NCI-H2171 treated with DMSO at 0.1 percent for 48 hours (cell line): ENCODE data around the gene COASY.
"Not testable (repeated sequence)": the region's sequence is repeated elsewhere in the genome, so short reads cannot be mapped to it uniquely, and the experiment has no call there.

Experiments
- DNase-seq: peaks from one replicate; lab custom pipeline; 2025; lab: John Stamatoyannopoulos, UW

COASY gene

GRCh38 chr17:42574463-42574862 lies 12.5 kb downstream of the COASY start:
- DNase-seq, result no peak

- peak; percentile 63 for DNase-seq
These were observed 15.2 kb downstream of the COASY start for GRCh38 chr17:42577140-42577531.

DNA sequence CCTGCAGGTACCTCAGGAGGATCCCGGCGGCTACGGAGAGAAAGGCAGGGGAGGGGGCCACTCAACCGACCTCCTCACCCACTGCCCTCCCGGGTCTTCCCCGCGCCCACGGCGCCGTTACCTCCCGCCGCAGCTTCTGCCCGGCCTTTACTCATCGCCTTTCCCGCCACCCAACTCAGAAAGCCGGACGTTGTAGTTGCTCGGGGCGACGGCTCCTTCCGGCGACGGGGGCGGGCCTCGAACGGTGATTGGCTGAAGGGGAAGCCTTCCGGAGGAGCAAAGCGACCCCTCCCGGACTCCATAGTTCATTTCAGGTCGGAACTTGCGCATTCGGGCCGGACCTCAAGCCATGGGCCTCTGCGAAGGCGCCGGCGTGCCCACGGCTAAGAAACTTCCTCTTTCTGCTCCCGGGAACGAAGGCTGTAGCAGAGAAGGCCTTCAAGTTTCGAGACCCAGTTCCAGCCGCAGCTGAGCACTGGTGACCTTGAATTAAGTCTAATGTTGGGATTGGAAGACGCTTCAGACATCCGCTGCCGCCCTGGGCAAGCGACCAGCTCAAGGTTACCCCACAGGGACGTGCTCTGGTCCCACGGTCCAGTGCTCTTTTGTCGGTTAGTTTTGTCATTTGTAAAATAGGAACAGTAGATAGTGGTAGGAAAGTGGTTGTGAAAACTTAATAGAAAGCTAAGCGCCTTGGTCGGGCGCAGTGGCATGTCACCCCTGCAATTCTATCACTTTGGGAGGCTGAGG lies 15.8 kb downstream of the COASY start, which contains the start of gene PSMC3IP:
PSMC3IP (minus strand) TSS at position 198 of the 750 bp plus-strand sequence; CDS start at position 155, 43 bp downstream.
- peak; percentile 94 for DNase-seq

- peak; percentile 92 for DNase-seq
These were observed 16.4 kb downstream of the COASY start for GRCh38 chr17:42578282-42578869.

GRCh38 chr17:42579794-42580551 lies 18.0 kb downstream of the COASY start:
- DNase-seq, result no peak

- DNase-seq, result no peak
These were observed 19.9 kb downstream of the COASY start for GRCh38 chr17:42581744-42582270.

GRCh38 chr17:42584880-42585279 lies 22.9 kb downstream of the COASY start:
- DNase-seq, result no peak

DNA sequence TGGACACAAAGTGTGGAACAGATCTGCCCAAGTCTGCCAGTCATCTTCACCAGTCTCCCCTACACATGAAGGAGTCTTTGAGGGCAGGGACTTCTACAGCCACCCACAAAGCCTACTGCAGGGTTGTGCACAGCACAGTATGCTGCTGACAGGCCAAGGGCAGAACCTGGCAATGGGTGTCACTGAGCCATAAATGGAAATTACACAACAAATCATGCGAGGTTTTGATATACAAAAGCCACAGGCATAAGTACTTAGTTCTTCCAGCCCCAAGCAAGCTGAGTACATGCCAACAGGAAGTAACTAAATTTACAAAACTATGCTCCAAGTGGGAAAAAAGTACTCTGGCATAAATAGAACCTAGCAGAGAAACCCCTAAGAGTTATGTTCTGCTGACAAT lies 23.4 kb downstream of the COASY start:
- no peak for DNase-seq

- DNase-seq, result no peak
These were observed 24.7 kb downstream of the COASY start for GRCh38 chr17:42586514-42587230.

- DNase-seq, result no peak
These were observed 28.9 kb downstream of the COASY start for GRCh38 chr17:42590886-42591285.

GRCh38 chr17:42591411-42591810 lies 29.5 kb downstream of the COASY start:
- no peak for DNase-seq

DNA sequence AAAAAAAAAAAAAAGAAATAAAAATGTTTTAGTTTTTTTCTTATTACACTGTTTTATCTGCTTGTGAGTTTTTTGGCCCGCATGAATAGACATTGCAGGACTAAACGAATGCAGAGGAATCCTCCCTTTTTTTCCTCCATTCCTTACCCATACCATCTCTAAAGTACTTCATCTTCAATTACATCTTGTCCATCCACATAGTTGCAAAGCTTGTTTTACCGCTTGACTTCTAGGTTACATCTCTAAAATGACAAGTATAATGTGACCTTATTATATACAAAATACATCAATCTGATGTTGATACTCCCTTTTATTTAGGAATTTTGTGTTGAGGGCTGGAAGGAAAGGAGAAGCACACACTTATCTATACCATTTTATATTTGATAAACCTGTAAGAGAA lies 34.4 kb downstream of the COASY start:
- no peak for DNase-seq

- DNase-seq, result peak; percentile 95
These were observed 37.0 kb downstream of the COASY start for GRCh38 chr17:42598905-42599304.

- DNase-seq, result no peak
These were observed 41.4 kb downstream of the COASY start for GRCh38 chr17:42603318-42603717.

DNA sequence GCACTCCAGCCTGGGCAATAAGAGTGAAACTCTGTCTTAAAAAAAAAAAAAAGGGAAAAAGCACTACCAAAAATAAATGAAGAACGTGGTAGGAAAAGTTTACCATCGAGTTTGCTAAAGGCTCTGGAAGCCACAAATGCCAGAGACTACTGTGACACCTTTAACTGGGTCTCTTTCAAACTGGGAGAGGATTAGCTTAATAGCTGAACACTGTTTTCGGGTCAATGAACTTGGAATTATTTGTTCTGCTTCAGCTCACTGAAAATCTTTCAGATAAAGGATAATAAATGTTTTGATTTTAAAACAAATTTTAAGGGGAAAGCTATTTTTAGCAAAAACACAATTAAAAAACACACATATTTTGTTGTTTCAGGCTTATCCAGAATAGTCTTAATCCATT lies 45.8 kb downstream of the COASY start:
- DNase-seq, result no peak

GRCh38 chr17:42608305-42609181 lies 46.6 kb downstream of the COASY start:
- DNase-seq, result peak; percentile 70

DNA sequence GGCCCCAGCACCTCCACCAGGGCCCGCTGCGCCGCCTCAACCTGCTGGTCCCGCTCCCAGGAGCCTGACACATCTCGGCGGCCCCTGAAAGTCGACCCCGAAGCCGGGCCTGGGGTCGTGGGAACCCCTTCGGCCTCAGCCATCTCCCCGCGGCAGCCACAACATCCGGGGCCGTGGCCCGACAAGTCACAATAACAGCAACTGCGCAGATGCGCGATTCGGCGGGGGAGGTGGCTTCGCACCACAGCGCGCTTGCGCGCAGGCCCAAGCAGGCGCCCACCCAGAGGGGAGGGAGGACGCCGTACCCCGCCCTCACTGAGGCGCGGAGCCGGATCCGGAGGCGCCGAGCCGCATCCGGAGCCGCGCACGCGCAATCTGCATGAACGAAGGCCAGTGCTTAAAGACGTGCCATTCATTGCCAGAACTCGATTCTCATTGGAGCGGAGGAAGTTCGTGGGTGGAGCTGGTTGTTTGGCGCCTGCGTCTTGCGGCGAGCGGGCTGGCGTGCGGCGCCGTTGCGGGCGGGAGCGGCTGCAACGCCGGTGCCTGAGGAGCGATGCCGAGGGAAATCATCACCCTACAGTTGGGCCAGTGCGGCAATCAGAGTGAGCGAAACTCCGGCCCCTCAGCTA lies 47.4 kb downstream of the COASY start, which contains the start of the genes RETREG3 and TUBG1:
RETREG3 (minus strand) TSS at position 193 of the 632 bp plus-strand sequence; CDS start at position 143, 50 bp downstream.
TUBG1 (plus strand) TSS at position 502 of the 632 bp plus-strand sequence; CDS start at position 557, 55 bp downstream.
- peak; percentile 98 for DNase-seq

- DNase-seq, result not testable (repeated sequence)
These were observed 48.2 kb downstream of the COASY start for GRCh38 chr17:42609814-42610801.

DNA sequence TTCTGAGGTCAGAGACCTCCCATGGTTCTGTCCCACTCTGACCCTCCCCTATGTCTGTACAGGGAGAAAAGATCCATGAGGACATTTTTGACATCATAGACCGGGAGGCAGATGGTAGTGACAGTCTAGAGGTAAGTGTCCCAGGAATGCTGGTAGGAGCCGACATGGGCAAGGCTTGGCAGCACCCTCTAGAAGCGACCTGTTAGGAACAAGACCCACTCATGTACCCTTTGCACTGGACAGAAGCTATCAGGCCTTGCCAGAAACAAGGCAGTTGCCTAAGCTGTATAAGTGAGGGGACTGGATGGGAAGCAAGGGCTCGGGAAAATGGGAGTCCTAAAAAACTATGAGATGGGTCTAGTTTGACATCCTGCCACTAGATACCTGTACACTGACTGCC lies 50.1 kb downstream of the COASY start:
- no peak for DNase-seq
